ENCODE measurements around the gene TUT4. TPM values are rescaled to one million over a fixed set of nuclear protein-coding genes. Genes with fewer than 3 reads are reported as not detected.

TUT4 gene
- total RNA-seq, 2 donors from 2014 or later = 44.4 to 76.1 TPM

DNA sequence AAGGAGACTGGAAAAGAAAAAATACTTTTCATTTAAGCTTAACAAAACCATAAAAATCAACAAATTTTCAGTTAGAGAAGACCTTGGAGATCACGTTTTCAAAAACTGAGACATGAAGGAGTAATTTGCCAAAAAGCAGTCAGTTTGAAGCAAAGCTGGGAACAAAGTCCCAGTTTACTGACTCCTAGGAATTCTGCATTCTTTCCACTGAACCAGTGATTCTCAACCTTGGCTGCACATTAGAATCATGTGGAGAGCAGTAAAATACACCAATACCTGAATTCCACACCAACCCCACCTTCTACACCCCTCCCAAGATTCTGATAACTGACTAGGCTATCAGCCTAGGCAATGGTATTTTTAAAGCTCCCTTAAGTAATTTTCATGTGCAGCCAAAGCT lies 75.0 kb downstream of the TUT4 start:
- intact Hi-C loops (cut with DNase I) = no loop called here
- 76% methylated on average over 1 of the region's 1 CpG for WGBS
- H3K4me3 ChIP-seq = no peak overlapping the region
- TF ChIP-seq POLR2A (IDR thresholded peaks at IDR 0.05) = no peak
- TF ChIP-seq, protein P1, sequence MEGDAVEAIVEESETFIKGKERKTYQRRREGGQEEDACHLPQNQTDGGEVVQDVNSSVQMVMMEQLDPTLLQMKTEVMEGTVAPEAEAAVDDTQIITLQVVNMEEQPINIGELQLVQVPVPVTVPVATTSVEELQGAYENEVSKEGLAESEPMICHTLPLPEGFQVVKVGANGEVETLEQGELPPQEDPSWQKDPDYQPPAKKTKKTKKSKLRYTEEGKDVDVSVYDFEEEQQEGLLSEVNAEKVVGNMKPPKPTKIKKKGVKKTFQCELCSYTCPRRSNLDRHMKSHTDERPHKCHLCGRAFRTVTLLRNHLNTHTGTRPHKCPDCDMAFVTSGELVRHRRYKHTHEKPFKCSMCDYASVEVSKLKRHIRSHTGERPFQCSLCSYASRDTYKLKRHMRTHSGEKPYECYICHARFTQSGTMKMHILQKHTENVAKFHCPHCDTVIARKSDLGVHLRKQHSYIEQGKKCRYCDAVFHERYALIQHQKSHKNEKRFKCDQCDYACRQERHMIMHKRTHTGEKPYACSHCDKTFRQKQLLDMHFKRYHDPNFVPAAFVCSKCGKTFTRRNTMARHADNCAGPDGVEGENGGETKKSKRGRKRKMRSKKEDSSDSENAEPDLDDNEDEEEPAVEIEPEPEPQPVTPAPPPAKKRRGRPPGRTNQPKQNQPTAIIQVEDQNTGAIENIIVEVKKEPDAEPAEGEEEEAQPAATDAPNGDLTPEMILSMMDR (IDR thresholded peaks at IDR 0.05) = no peak
- TF ChIP-seq POLR2AphosphoS5 (IDR thresholded peaks at IDR 0.05) = no peak
- no peaks in the 10 kb centered on the region for H3K4me1 ChIP-seq (replicated peaks)
- no peak for DNase-seq (ENCODE audit: low spot score)
- no peaks in the 10 kb centered on the region for H3K27me3 ChIP-seq (replicated peaks; ENCODE audit: insufficient read depth)
- no peaks in the 10 kb centered on the region for H3K9me3 ChIP-seq
- no peaks in the 10 kb centered on the region for H3K36me3 ChIP-seq
- no peak overlapping the region for H3K27ac ChIP-seq

GRCh38 chr1:52476943-52477342 lies 75.9 kb downstream of the TUT4 start:
- Histone ChIP-seq H3K4me1 (replicated peaks) (no peaks in the 10 kb centered on the region), H3K9me3 (no peaks in the 10 kb centered on the region), H3K4me3 (no peak overlapping the region), H3K27ac (no peak overlapping the region), H3K36me3 (no peaks in the 10 kb centered on the region), H3K27me3 (replicated peaks; ENCODE audit: insufficient read depth) (no peaks in the 10 kb centered on the region)
- no peak for DNase-seq (ENCODE audit: low spot score)
- intact Hi-C loops (cut with DNase I) = no loop called here
- no peak for TF ChIP-seq POLR2A (IDR thresholded peaks at IDR 0.05)
- TF ChIP-seq, protein P1 (IDR thresholded peaks at IDR 0.05) = no peak
- no peak for TF ChIP-seq POLR2AphosphoS5 (IDR thresholded peaks at IDR 0.05)
- 86% methylated on average over 3 of the region's 3 CpGs for WGBS

DNA sequence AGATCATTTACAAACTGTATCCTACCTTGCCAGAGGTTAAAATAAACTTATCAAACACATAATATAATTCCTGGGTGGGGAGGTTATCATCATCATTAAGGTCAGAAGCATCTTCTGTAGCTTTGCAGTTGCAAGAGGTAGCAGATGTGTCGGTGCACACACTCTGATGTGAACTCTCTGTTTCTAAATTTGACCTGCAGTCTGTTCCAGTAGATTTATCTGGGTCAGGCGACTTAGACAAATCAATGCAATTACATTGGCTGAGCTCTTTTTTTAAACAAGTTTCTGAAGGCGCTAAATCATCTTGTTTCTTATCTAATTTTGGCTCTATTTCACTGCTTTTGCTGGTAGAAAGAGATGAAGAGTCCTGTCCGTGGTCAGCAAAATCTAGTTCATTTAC lies 78.1 kb downstream of the TUT4 start:
- Histone ChIP-seq H3K9me3 (no peaks in the 10 kb centered on the region), H3K27me3 (replicated peaks; ENCODE audit: insufficient read depth) (no peaks in the 10 kb centered on the region), H3K36me3 (no peaks in the 10 kb centered on the region), H3K27ac (no peak overlapping the region), H3K4me3 (no peak overlapping the region), H3K4me1 (replicated peaks) (no peaks in the 10 kb centered on the region)
- TF ChIP-seq POLR2A (IDR thresholded peaks at IDR 0.05) = no peak
- TF ChIP-seq POLR2AphosphoS5 (IDR thresholded peaks at IDR 0.05) = no peak
- TF ChIP-seq, protein P1 (IDR thresholded peaks at IDR 0.05) = no peak
- no peak for DNase-seq (ENCODE audit: low spot score)
- intact Hi-C loops (cut with DNase I) = no loop called here
- WGBS = 94% methylated on average over 4 of the region's 4 CpGs

DNA sequence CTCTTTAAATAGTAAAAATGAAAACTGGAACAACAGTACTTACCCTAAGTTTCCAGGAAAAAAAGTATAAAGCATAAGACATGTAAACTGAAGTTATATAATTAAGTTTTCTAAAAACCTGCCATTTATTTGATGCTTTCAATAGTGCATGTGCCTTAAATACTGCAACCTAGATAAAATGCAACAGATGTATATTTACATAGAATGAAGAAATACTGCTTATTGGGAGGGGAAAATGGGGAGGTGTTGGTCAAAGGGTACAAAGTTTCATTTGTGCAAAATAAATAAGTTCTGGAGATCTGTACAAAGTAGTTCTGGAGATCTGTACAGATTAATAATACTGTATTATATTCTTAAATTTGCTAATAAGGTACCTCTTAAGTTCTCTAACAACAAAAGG lies 79.9 kb downstream of the TUT4 start:
- no peak overlapping the region for H3K27ac ChIP-seq
- no peak for DNase-seq (ENCODE audit: low spot score)
- H3K4me1 ChIP-seq (replicated peaks) = no peaks in the 10 kb centered on the region
- H3K27me3 ChIP-seq (replicated peaks; ENCODE audit: insufficient read depth) = no peaks in the 10 kb centered on the region
- no peaks in the 10 kb centered on the region for H3K9me3 ChIP-seq
- intact Hi-C loops (cut with DNase I) = no loop called here
- TF ChIP-seq POLR2A (IDR thresholded peaks at IDR 0.05) (no peak), POLR2AphosphoS5 (IDR thresholded peaks at IDR 0.05) (no peak)
- TF ChIP-seq, protein P1 (IDR thresholded peaks at IDR 0.05) = no peak
- H3K4me3 ChIP-seq = no peak overlapping the region
- H3K36me3 ChIP-seq = no peaks in the 10 kb centered on the region

GRCh38 chr1:52472384-52472783 lies 80.5 kb downstream of the TUT4 start:
- Histone ChIP-seq H3K27me3 (replicated peaks; ENCODE audit: insufficient read depth) (no peaks in the 10 kb centered on the region), H3K9me3 (no peaks in the 10 kb centered on the region), H3K4me3 (no peak overlapping the region), H3K36me3 (no peaks in the 10 kb centered on the region), H3K27ac (no peak overlapping the region), H3K4me1 (replicated peaks) (no peaks in the 10 kb centered on the region)
- 96% methylated on average over 1 of the region's 1 CpG for WGBS
- no peak for TF ChIP-seq POLR2AphosphoS5 (IDR thresholded peaks at IDR 0.05)
- TF ChIP-seq POLR2A (IDR thresholded peaks at IDR 0.05) = no peak
- TF ChIP-seq, protein P1 (IDR thresholded peaks at IDR 0.05) = no peak
- intact Hi-C loops (cut with DNase I) = no loop called here
- DNase-seq (ENCODE audit: low spot score) = no peak
